Esophagus muscularis mucosa (tissue), 4 donors: ENCODE results near the gene GKN2. TPM values are rescaled to one million over a fixed set of nuclear protein-coding genes. Genes with fewer than 3 reads are reported as not detected.
A peak's percentile ranks its signal among the peaks of the same experiment; 100 is the strongest.

Source experiments
- DNase-seq: peaks from one replicate; pipeline ENCODE4 v3.0.0-alpha.2; 2017; ENCODE audit errors: extremely low spot score
- H3K27ac ChIP-seq, 4 donors: fragments of 200-600 bp; sonication (generic); replicated peaks in 1 of 4; 1 replicate in 3 of 4; 2 replicates in 1 of 4; pipeline ENCODE4 v1.5.1; 2016 to 2019; ENCODE audit warnings: mild to moderate bottlenecking in 1 of 4
- H3K27me3 ChIP-seq, 4 donors: fragments of 200-600 bp; sonication (generic); one replicate each; pipeline versions ENCODE4 v1.5.1 to v1.6.0; 2016 to 2019
- H3K36me3 ChIP-seq, 4 donors: fragments of 200-600 bp; sonication (generic); one replicate each; pipeline ENCODE4 v1.5.1; 2016 to 2019
- H3K4me1 ChIP-seq, 4 donors: fragments of 200-600 bp; sonication (generic); one replicate each; pipeline ENCODE4 v1.5.1; 2016 to 2019
- H3K4me3 ChIP-seq, 4 donors: fragments of 200-600 bp; sonication (generic); 1 replicate in 2 of 4; 2 replicates in 2 of 4; pipeline ENCODE4 v1.5.1; 2016 to 2019; ENCODE audit warnings: mild to moderate bottlenecking in 4 of 4, moderate library complexity in 1 of 4
- H3K9me3 ChIP-seq, 4 donors: fragments of 200-600 bp; sonication (generic); 1 replicate in 3 of 4; 2 replicates in 1 of 4; pipeline ENCODE4 v1.5.1; 2016 to 2019
- CTCF ChIP-seq, 3 experiments: fragments of 200-600 bp in 2 of 3; fragments of 450-650 bp in 1 of 3; sonication (generic) in 2 of 3; IDR thresholded peaks; one replicate each; pipeline ENCODE4 v1.5.1; 2017 to 2019; ENCODE audit warnings: antibody characterized with exemption in 3 of 3, mild to moderate bottlenecking in 2 of 3, moderate library complexity in 1 of 3
- EP300 ChIP-seq: sonication (generic); formaldehyde crosslinking; IDR thresholded peaks from one replicate; pipeline ENCODE4 v1.6.1; 2017; ENCODE audit warnings: antibody characterized with exemption
- POLR2A ChIP-seq: fragments of 450-650 bp; IDR thresholded peaks from one replicate; pipeline ENCODE4 v1.6.1; 2017; ENCODE audit warnings: antibody characterized with exemption, moderate library complexity, mild to moderate bottlenecking, low read depth
- POLR2AphosphoS5 ChIP-seq, 2 donors: sonication (generic); formaldehyde crosslinking; IDR thresholded peaks; one replicate each; pipeline ENCODE4 v1.6.1; 2017; ENCODE audit warnings: antibody characterized with exemption in 2 of 2
- WGBS: methylation state at CpG from one replicate; pipeline ENCODE4 v1.1.5; 2018; 5-methylcytosine and 5-hydroxymethylcytosine counted together
- intact Hi-C: fragments of 100-400 bp; cut with DNase I; formaldehyde crosslinking; loops from one replicate; pipeline ENCODE4 v1.15.1; 2023
- total RNA-seq, 4 donors: library from RNA; depleted of rRNA; stranded (reverse); fragments of >200 nt; gene quantifications; one replicate each; pipeline versions ENCODE4 v1.1.0 to v1.2.1, GENCODE V29; 2016

Gene GKN2
- total RNA-seq, 4 donors from 2014 or later = not detected

DNA sequence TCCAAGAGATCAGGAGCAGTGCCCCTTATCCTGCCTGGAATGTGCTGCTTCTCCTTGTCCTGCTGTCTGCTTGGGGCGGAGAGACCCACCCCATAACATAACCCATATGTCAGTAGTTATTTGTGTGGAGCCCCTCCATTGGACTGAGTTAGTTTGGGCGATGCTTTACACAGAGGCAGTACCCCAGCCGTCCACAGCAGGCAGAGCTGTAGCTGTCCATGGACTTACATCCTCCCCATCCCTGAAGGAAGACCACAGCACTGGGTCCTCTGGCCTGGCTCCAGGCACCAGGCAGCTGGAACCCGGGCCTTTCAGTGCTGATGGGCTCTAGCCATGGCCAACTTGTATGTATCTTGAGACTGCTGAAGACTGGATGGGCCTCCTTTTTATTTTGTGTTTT lies 20.3 kb downstream of the GKN2 start:
- WGBS = 69% methylated on average over 4 of the region's 4 CpGs
- no peak for TF ChIP-seq POLR2AphosphoS5 (IDR thresholded peaks at IDR 0.05)
- no peak for TF ChIP-seq POLR2A
- no peak for TF ChIP-seq CTCF (IDR thresholded peaks at IDR 0.05)
- no peak for TF ChIP-seq EP300
- peaks cover 0 to 5% (median 0%) of the 10 kb centered on the region in 4 donors for H3K4me1 ChIP-seq
- intact Hi-C loops = no loop called here
- no peaks in the 10 kb centered on the region for H3K9me3 ChIP-seq
- no peaks in the 10 kb centered on the region for H3K36me3 ChIP-seq
- H3K27ac ChIP-seq = no peak overlapping the region
- no peaks in the 10 kb centered on the region for H3K27me3 ChIP-seq
- no peak overlapping the region for H3K4me3 ChIP-seq
- DNase-seq = peak; percentile 86

- TF ChIP-seq POLR2A = no peak
- TF ChIP-seq CTCF (IDR thresholded peaks at IDR 0.05) = no peak
- TF ChIP-seq EP300 = no peak
- no peak for TF ChIP-seq POLR2AphosphoS5 (IDR thresholded peaks at IDR 0.05)
- H3K27ac ChIP-seq = no peak overlapping the region
- intact Hi-C loops = no loop called here
Observed at GRCh38 chr2:68931799-68932198, 20.9 kb downstream of the GKN2 start.

DNA sequence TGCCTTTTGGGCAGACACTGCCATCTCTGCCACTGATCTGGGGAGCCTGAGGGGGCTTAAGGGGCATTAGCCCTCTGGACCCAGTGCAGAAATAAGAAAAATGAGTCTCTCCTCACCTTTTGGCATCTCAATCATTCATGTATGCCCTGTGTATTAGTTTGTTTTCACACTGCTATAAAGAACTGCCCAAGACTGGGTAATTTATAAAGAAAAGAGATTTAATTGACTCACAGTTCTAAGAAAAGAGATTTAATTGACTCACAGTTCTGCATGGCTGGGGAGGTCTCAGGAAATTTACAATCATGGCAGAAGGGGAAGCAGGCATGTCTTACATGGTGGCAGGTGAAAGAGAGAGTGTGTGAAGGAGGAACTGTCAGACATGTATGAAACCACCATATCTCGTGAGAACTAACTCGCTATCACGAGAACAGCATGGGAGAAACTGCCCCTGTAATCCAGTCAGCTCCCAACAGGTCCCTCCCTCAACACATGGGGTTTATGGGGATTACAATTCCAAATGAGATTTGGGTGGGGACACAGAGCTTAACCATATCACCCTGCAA lies 21.5 kb downstream of the GKN2 start:
- Histone ChIP-seq H3K4me1 (no peaks in the 10 kb centered on the region), H3K9me3 (no peaks in the 10 kb centered on the region), H3K36me3 (no peaks in the 10 kb centered on the region), H3K4me3 (no peak overlapping the region), H3K27ac (no peak overlapping the region), H3K27me3 (no peaks in the 10 kb centered on the region)
- 97% methylated on average over 3 of the region's 3 CpGs for WGBS
- intact Hi-C loops = no loop called here
- peak; percentile 57 for DNase-seq
- TF ChIP-seq EP300 = no peak
- no peak for TF ChIP-seq POLR2AphosphoS5 (IDR thresholded peaks at IDR 0.05)
- no peak for TF ChIP-seq POLR2A
- no peak for TF ChIP-seq CTCF (IDR thresholded peaks at IDR 0.05)

More at GRCh38 chr2:68931799-68932198, 20.9 kb downstream of the GKN2 start:
- H3K36me3 ChIP-seq = no peaks in the 10 kb centered on the region
- peak; percentile 29 for DNase-seq
- H3K9me3 ChIP-seq = no peaks in the 10 kb centered on the region
- WGBS = 56% methylated on average over 3 of the region's 4 CpGs
- H3K4me1 ChIP-seq = peaks cover 0 to 5% (median 0%) of the 10 kb centered on the region in 4 donors
- H3K27me3 ChIP-seq = no peaks in the 10 kb centered on the region
- no peak overlapping the region for H3K4me3 ChIP-seq

DNA sequence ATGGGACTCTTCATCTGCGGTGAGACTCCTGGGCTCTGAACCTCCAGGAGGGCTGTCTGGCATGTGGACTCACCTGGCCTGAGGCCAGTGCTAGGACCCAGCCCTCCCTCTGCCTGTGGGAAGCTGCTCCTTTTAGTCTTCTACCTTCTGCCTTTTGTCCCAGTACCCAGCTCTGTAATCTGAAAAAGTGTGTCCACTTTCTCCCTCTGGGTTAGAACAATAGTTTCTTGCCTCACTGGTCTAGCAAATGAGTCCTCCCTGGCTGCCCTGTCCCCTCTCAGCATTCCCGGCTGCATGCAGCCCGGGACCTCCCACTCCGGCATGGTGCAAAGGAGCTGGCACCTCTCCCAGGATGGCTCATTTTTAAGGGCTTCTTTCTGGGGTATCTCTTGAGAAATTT lies 25.9 kb downstream of the GKN2 start:
- no peak overlapping the region for H3K27ac ChIP-seq
- no peak for TF ChIP-seq POLR2A
- no peak for TF ChIP-seq EP300
- TF ChIP-seq POLR2AphosphoS5 (IDR thresholded peaks at IDR 0.05) = no peak
- TF ChIP-seq CTCF (IDR thresholded peaks at IDR 0.05) = no peak
- intact Hi-C loops = loop anchor here (5.0 kb wide), 1 partner anchor 459 kb away; the partner anchor contains the start of genes APLF and FBXO48

More for the DNA sequence above, 25.9 kb downstream of the GKN2 start:
- no peaks in the 10 kb centered on the region for H3K27me3 ChIP-seq
- no peaks in the 10 kb centered on the region for H3K36me3 ChIP-seq
- H3K4me3 ChIP-seq = no peak overlapping the region
- DNase-seq = no peak
- H3K4me1 ChIP-seq = no peaks in the 10 kb centered on the region
- H3K9me3 ChIP-seq = no peaks in the 10 kb centered on the region
- 64% methylated on average over 4 of the region's 4 CpGs for WGBS
